C4-2B (cell line): ENCODE results near the gene CLEC20A.

ENCODE experiments used
- ZFX ChIP-seq: fragments of 450-650 bp; IDR thresholded peaks from 2 replicates; pipeline ENCODE4 v1.6.1; 2017
- TF ChIP-seq, protein P1 (sequence below): fragments of 450-650 bp; conservative IDR thresholded peaks from 2 replicates; pipeline ENCODE4 v1.5.1; 2017; ENCODE audit warnings: mild to moderate bottlenecking

DNA sequence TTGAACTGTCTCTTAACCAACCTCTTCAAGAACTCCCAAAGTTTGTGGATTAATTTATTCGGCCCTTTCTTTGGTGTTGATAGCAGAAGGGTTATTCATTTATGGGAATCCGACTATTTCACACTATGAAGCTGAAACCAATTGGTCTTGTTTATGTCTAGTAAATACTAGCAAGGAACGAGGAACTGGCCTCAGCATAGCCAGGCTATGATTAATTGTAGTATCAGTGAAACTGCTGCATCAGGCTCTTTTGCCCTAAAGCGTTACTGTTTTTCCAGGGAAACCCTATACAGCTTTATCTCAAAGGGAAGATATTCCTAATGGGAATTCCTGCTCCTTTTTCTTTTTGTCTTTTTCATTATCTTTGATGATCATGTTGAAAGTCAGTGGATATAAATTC is 35.1 kb downstream of the CLEC20A start:
- TF ChIP-seq, protein P1, sequence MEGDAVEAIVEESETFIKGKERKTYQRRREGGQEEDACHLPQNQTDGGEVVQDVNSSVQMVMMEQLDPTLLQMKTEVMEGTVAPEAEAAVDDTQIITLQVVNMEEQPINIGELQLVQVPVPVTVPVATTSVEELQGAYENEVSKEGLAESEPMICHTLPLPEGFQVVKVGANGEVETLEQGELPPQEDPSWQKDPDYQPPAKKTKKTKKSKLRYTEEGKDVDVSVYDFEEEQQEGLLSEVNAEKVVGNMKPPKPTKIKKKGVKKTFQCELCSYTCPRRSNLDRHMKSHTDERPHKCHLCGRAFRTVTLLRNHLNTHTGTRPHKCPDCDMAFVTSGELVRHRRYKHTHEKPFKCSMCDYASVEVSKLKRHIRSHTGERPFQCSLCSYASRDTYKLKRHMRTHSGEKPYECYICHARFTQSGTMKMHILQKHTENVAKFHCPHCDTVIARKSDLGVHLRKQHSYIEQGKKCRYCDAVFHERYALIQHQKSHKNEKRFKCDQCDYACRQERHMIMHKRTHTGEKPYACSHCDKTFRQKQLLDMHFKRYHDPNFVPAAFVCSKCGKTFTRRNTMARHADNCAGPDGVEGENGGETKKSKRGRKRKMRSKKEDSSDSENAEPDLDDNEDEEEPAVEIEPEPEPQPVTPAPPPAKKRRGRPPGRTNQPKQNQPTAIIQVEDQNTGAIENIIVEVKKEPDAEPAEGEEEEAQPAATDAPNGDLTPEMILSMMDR: no peak
- no peak for TF ChIP-seq ZFX
